Chondrocyte (in vitro differentiated cells): ENCODE results near the gene CNNM2. TPM values are rescaled to one million over a fixed set of nuclear protein-coding genes. Genes with fewer than 3 reads are reported as not detected.

Experiments used
- DNase-seq: peaks from one replicate; pipeline ENCODE4 v3.0.0; 2021; ENCODE audit warnings: mixed read lengths, low spot score
- H3K27ac Mint-ChIP-seq: one replicate; pipeline ENCODE4 v1.8.0; 2021; ENCODE audit warnings: mild to moderate bottlenecking, moderate library complexity, mixed read lengths; ENCODE audit not compliant: unreplicated experiment
- H3K27me3 Mint-ChIP-seq: 2 replicates; pipeline ENCODE4 v1.8.0; 2021; ENCODE audit warnings: low read depth, mixed read lengths
- H3K36me3 Mint-ChIP-seq: 2 replicates; pipeline ENCODE4 v1.8.0; 2021; ENCODE audit warnings: low read depth, mixed read lengths
- H3K4me1 Mint-ChIP-seq: 2 replicates; pipeline ENCODE4 v1.8.0; 2021; ENCODE audit warnings: low read depth, mild to moderate bottlenecking, mixed read lengths
- H3K4me3 Mint-ChIP-seq: one replicate; pipeline ENCODE4 v1.8.0; 2021; ENCODE audit warnings: mild to moderate bottlenecking, moderate library complexity, mixed read lengths; ENCODE audit not compliant: unreplicated experiment
- H3K9me3 Mint-ChIP-seq: 2 replicates; pipeline ENCODE4 v1.8.0; 2021; ENCODE audit warnings: low read depth, mixed read lengths
- total RNA-seq: library from RNA; stranded (reverse); gene quantifications from 3 replicates; pipeline ENCODE4 v1.2.1, GENCODE V29; 2021
- TF ChIP-seq, protein P1 (sequence below): fragments of 200-600 bp; sonication (generic); IDR thresholded peaks from 2 replicates; pipeline ENCODE4 v1.5.0; 2021; ENCODE audit warnings: antibody characterized with exemption, mild to moderate bottlenecking, moderate library complexity

The CNNM2 gene
- total RNA-seq, 1 donor from 2014 or later: 36.8 TPM

DNA sequence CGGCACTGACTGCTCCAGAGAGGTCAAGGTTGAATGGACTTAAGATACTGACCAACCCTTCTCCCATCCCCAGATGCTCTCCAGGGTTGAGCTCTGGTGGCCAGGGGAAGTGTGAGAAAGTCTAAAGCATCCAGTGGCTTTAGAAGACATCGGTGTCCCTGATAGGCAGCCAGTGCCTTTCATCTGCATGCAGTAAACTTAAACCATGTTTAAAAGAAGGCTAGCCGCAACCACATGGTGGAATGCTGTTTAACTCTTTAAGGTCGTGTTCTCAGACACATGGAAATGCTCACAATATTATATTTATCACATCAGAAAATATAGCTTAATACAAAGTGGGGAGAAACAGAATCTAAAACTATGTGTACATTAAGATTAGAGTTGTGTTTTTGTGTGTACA is 137.0 kb downstream of the CNNM2 start:
- no peaks in the 10 kb centered on the region for H3K27me3 Mint-ChIP-seq
- TF ChIP-seq, protein P1, sequence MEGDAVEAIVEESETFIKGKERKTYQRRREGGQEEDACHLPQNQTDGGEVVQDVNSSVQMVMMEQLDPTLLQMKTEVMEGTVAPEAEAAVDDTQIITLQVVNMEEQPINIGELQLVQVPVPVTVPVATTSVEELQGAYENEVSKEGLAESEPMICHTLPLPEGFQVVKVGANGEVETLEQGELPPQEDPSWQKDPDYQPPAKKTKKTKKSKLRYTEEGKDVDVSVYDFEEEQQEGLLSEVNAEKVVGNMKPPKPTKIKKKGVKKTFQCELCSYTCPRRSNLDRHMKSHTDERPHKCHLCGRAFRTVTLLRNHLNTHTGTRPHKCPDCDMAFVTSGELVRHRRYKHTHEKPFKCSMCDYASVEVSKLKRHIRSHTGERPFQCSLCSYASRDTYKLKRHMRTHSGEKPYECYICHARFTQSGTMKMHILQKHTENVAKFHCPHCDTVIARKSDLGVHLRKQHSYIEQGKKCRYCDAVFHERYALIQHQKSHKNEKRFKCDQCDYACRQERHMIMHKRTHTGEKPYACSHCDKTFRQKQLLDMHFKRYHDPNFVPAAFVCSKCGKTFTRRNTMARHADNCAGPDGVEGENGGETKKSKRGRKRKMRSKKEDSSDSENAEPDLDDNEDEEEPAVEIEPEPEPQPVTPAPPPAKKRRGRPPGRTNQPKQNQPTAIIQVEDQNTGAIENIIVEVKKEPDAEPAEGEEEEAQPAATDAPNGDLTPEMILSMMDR: no peak
- no peak for DNase-seq
- H3K4me1 Mint-ChIP-seq: peaks cover 18% of the 10 kb centered on the region
- peaks cover 23% of the 10 kb centered on the region for H3K36me3 Mint-ChIP-seq
- H3K4me3 Mint-ChIP-seq: no peak overlapping the region
- H3K27ac Mint-ChIP-seq: no peak overlapping the region
- no peaks in the 10 kb centered on the region for H3K9me3 Mint-ChIP-seq

DNA sequence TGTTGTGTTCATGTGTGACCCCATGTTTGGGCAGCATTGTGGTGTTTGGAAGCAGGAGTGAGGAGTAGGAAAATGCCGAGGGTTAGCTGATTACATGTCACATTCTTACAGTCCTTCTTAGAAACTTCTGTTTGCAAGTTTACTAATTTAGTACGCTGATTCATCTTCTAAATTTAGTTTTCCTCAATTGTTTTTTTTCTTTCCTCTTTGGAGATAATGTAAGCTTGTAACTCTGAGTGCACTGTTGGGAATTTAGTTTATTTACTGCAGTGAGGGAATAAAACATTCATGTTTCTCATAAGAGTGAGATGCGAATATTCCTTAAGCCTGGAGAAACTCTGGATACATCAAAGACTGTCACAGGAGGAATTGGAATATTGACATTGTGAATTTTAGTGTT is 139.9 kb downstream of the CNNM2 start:
- H3K4me3 Mint-ChIP-seq: no peak overlapping the region

DNA sequence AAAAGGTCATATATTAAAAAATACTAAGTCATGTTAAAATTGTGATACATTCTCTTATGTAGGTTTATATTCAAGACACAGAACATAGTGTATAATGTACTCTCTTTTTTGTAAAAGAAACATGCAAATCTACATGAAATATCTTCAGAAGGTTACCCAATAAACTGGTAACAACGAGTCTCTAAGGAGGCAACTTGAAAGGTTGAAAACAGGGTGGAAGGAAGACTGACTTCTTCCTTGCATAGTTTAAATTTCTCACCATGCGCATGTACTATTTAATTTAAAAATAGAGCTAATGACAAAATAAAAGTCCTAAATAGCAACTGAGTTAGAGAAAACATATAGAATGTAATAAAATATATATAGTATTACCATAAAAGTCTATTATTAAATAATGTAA is 142.5 kb downstream of the CNNM2 start:
- no peak overlapping the region for H3K27ac Mint-ChIP-seq
- H3K36me3 Mint-ChIP-seq: peaks cover 14% of the 10 kb centered on the region
- peaks cover 19% of the 10 kb centered on the region for H3K4me1 Mint-ChIP-seq
- no peaks in the 10 kb centered on the region for H3K9me3 Mint-ChIP-seq
- no peak overlapping the region for H3K4me3 Mint-ChIP-seq
- H3K27me3 Mint-ChIP-seq: no peaks in the 10 kb centered on the region
- TF ChIP-seq, protein P1: no peak
- DNase-seq: no peak

More for the DNA sequence above, 139.9 kb downstream of the CNNM2 start:
- no peak for DNase-seq
- Mint-ChIP-seq H3K36me3 (peaks cover 16% of the 10 kb centered on the region), H3K27ac (peak overlapping the region; percentile 42), H3K4me1 (peaks cover 24% of the 10 kb centered on the region), H3K9me3 (no peaks in the 10 kb centered on the region), H3K27me3 (no peaks in the 10 kb centered on the region)
- TF ChIP-seq, protein P1: no peak

DNA sequence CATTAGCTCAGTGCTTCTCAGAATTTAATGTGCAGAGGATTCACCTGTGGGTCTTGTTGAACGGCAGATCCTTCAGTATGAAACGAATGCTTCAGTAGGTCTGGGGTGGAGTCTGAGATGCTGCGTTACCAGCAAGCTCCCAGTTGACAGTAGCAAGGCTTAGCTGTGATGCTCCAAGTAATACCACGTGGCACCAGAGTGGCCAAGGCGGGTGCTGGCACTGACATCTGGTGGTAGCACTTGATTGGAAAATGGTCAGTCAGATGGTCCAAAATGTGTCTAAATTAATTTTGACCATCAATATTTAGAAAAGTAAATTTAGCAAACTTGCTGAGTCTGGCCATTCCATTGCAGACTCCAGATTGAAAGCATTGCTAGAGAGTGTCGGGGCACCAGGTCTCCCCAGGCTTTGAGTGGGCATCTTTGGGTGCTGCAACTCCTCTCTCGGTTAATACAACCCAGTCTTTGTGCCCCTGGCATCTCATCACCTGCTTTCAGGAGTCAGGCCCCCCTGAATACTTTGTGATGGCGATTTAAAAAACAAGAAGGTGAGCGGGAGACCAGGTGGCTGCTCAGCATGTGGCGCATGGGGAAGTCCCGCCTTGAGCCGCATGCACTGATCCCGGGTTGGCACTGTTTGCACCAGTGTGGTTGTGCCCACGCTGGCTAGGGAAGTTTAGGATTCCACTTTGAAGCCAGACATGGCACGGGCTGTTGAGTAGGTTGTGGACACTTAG is 144.9 kb downstream of the CNNM2 start:
- Mint-ChIP-seq H3K36me3 (peaks cover 21% of the 10 kb centered on the region), H3K4me1 (peaks cover 19% of the 10 kb centered on the region), H3K27me3 (no peaks in the 10 kb centered on the region), H3K9me3 (no peaks in the 10 kb centered on the region), H3K4me3 (no peak overlapping the region), H3K27ac (no peak overlapping the region)
- TF ChIP-seq, protein P1: peak; percentile 66
- no peak for DNase-seq

DNA sequence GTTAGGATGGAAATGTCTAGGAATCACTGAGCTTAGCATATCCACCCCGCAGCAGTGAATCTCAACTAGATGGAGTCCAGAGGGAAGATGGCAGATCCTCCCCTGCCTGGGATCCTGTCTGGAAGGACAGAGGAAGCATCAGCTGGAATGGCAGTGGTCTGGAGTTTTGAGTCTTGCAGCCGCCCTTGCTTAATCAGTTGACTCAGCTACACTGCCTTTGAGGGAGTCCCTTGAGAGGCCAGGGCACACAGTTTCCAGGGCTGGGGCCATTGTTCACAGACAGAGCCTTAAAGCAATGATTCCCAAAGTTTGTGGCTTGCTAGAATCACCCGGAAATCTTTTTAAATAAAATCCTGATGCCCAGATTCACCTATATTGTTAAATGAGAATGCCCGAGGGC is 146.9 kb downstream of the CNNM2 start:
- Mint-ChIP-seq H3K27ac (no peak overlapping the region), H3K4me1 (peaks cover 28% of the 10 kb centered on the region), H3K4me3 (no peak overlapping the region), H3K27me3 (no peaks in the 10 kb centered on the region), H3K9me3 (no peaks in the 10 kb centered on the region), H3K36me3 (peaks cover 21% of the 10 kb centered on the region)
- no peak for DNase-seq
- TF ChIP-seq, protein P1: no peak
